Skin of body (tissue), 2 donors: Measurements from ENCODE around the gene SLC5A8. TPM values are rescaled to one million over a fixed set of nuclear protein-coding genes. Genes with fewer than 3 reads are reported as not detected.

ENCODE experiments used
- DNase-seq: peaks from one replicate; lab custom pipeline; 2025; lab: John Stamatoyannopoulos, UW
- total RNA-seq: library from RNA; depleted of rRNA; stranded (reverse); fragments of >200 nt; gene quantifications from one replicate; pipeline ENCODE4 v1.2.3, GENCODE V29; 2014

Gene SLC5A8, protein sequence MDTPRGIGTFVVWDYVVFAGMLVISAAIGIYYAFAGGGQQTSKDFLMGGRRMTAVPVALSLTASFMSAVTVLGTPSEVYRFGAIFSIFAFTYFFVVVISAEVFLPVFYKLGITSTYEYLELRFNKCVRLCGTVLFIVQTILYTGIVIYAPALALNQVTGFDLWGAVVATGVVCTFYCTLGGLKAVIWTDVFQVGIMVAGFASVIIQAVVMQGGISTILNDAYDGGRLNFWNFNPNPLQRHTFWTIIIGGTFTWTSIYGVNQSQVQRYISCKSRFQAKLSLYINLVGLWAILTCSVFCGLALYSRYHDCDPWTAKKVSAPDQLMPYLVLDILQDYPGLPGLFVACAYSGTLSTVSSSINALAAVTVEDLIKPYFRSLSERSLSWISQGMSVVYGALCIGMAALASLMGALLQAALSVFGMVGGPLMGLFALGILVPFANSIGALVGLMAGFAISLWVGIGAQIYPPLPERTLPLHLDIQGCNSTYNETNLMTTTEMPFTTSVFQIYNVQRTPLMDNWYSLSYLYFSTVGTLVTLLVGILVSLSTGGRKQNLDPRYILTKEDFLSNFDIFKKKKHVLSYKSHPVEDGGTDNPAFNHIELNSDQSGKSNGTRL
- 1.7 TPM for total RNA-seq

DNA sequence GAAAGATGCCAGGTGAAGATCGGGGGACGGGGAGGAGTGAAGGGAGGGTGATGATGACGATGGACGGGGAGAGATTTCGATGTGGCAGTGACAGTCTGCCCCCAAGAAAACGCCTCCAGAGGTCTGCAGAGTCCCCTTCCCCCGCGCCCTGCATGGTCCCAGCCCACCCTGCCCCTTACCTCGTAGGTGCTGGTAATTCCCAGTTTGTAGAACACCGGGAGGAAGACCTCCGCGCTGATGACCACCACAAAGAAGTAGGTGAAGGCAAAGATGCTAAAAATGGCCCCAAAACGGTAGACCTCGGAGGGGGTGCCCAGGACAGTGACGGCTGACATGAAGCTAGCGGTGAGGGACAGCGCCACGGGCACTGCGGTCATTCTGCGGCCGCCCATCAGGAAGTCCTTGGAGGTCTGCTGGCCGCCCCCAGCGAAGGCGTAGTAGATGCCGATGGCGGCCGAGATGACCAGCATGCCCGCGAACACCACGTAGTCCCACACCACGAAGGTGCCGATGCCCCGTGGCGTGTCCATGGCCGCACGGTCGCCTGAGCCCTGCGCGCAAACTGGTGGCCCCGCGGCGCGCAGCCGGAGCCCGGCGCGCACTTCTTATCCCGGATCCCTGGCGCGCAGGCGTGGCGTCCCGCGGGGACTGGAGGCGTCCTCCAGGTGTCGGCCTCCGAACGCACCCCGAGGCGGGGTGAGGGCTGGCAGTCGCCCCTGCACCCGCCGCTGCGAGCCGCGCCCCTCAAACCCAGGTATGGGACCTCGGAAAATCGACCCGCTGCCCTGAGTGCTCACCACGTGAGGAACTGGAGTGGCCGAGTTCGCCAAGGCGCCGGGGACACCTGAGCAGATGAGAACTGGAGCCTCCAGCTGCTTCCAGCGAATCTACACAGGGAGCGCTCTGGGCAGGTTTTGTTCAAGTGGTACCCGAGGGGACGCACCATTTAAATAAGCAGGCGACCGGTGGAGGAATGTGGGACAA lies at the start of gene SLC5A8:
TSS of gene SLC5A8 (minus strand) at position 920 of the 984 bp plus-strand sequence. CDS start at position 530, 390 bp downstream.
- DNase-seq = no peak

- no peak for DNase-seq
These were observed 47.3 kb upstream of the SLC5A8 start for GRCh38 chr12:101257357-101257756.

GRCh38 chr12:101256266-101256665 lies 46.2 kb upstream of the SLC5A8 start:
- no peak for DNase-seq

DNA sequence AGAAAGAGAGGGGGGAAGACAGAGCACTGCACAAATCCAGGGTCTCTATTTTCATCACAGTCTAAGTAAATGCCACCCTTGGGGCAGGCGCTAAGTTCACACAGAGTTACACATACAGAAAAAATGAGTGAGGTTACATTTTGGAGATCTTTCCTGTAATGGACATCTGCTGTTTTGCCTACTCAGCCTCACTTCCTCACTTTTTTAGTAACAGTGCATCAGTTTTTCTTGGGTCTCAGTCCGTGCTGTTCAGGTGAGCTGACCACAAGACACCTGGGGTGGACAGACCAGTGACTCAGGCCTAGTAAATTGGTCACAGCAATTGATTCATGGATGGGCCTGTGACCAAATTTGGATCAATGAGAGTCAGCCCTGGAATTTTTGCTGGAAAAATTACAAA lies 33.6 kb upstream of the SLC5A8 start:
- DNase-seq = no peak

- no peak for DNase-seq
These were observed 33.0 kb upstream of the SLC5A8 start for GRCh38 chr12:101243074-101243473.

GRCh38 chr12:101238800-101239329 lies 28.8 kb upstream of the SLC5A8 start:
- DNase-seq = no peak

DNA sequence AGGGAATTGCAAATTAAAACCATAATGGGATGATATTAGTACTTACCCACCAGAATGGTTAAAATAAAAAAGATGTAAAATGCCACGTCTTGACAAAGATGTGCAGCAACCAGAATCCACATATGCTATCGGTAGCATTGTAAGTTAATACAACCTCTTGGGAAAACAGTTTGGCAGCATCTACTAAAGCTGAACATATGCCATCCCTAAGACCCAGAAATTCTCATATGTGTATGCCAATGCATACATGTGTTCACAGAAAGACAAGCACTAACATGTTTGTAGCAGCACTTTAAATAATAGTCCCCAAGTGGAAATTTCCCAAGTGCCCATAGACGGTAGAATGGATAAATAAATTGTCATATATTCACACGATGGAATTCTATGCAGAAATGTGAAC lies 28.3 kb upstream of the SLC5A8 start:
- no peak for DNase-seq

DNA sequence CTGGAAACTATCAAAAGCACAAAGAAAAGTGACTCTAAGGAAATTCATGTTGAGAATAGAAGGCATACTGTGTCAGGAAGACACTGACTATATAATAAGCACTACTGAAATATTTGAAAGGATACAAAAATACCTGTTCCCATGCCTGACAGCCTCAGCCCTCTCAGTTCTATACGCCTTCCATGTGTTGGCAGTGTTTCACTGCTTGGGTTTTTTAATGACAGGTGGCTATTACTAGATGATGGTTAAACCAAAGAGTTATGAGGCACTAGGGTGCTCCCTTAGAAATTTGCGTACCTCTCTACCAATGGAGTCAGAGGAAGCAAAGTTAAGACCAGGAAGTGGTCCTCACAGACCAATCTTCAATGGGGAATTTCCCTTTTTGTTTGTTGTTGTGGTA lies 25.6 kb upstream of the SLC5A8 start:
- no peak for DNase-seq

- DNase-seq = no peak
These were observed 21.6 kb upstream of the SLC5A8 start for GRCh38 chr12:101231636-101232035.

DNA sequence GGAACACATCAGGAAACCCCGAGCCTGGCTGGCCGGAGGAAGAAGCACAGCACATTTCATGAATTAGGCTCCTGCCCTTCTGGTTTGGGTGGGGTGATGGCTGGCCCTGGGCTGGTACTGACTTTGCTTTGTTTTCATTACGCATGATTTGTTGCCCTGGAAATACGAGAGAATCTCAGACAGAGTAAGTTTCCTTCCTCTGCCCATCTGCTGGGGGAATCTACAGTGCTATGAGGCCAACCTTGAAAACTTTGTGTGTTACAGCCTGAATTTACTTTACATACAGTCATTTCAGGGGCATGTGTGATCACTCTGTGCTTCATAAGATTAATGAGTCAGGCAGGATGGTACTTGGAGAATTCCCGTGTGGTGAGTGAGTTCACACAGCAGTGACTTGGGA lies 20.5 kb upstream of the SLC5A8 start:
- DNase-seq = no peak

DNA sequence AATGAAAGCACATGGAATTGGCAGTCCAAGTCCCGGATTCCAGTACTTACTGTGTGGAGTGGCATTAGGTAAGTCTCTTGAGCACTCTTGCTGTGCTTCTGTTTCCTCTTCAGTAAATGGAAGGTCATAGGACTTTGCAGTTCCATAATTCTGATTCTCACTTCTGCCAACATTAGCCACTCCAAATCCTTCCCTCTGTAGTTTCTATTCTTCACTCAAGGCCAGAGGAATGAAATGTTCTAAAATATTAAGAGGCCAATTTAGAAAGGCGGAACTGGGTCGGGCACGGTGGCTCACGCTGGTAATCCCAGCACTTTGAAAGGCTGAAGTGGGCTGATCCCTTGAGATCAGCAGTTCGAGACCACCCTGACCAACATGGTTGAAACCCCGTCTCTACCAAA lies 19.8 kb upstream of the SLC5A8 start:
- DNase-seq = no peak

- DNase-seq = no peak
These were observed 11.3 kb upstream of the SLC5A8 start for GRCh38 chr12:101221301-101221700.

- DNase-seq = no peak
These were observed 6.8 kb upstream of the SLC5A8 start for GRCh38 chr12:101216810-101217209.

DNA sequence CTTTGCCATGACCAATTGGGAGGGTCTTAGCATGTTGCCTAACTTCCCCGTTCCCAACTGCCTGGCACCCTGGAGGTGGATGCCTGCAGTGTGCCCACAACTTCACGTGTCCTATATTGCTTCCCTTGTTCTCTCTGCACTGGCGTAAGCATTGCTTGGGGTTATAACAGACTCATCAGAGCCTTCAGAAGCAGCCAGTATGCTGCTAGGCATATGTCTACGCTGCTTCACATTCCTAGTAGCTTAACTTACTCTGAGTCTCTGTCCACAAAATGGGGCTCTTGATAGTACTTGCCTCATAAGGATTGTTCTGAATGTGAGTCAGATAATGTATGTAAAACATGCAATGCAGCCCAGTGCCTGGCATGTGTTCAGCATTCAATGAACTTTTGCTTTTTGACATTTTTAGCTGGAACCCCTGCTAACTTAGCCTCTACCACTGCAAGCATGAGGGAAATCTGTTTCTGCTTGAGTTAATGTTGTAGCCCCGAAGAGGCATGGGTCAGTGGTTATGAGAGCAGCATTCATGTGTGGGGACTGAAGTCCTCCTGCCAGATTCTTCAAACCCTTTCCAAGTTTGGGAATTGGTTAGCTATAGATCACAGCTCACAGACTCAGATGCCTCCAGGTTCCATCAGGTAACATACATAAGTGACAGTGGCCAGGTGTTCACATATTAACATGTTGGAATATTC lies 2.8 kb downstream of the SLC5A8 start:
- no peak for DNase-seq

GRCh38 chr12:101204602-101205304 lies 5.3 kb downstream of the SLC5A8 start:
- no peak for DNase-seq

GRCh38 chr12:101200824-101201223 lies 9.2 kb downstream of the SLC5A8 start:
- no peak for DNase-seq

- DNase-seq = no peak
These were observed 9.9 kb downstream of the SLC5A8 start for GRCh38 chr12:101200145-101200544.

DNA sequence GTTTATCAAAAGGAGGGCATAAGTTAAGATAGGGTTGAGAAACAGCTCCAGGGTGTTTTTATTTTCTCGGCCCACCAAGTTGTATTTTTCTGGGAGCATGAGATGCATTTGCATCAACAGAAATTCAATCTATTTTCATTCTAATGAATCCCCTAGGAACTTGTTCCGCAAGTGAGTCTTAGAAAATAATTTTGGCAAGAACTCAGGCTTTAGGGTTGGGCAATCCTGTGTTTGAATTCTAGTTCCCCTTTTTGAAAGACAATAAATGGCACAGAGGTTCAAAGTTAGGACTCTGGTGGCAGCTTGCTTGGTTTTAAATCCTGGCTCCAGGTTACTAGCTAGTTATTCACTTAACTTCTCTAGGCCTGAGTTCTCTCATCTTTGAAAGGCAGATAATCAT lies 23.7 kb downstream of the SLC5A8 start:
- DNase-seq = no peak

- DNase-seq = no peak
These were observed 28.3 kb downstream of the SLC5A8 start for GRCh38 chr12:101181776-101182175.

GRCh38 chr12:101174541-101174940 lies 35.5 kb downstream of the SLC5A8 start:
- DNase-seq = no peak
